ENCODE data around the gene SH3BP2.

GRCh38 chr4:2819244-2820215, 26.6 kb downstream of the SH3BP2 start:
- TF ChIP-seq CTCF (IDR thresholded peaks at IDR 0.05) (no peak), POLR2A (IDR thresholded peaks at IDR 0.05) (no peak)
